GM23338 (cell line): ENCODE results near the gene PABPC4L.

Experiments used
- CREB1 ChIP-seq: fragments of 250-450 bp; sonication (Bioruptor Pico); IDR thresholded peaks from 2 replicates; pipeline ENCODE4 v1.5.0; 2020; ENCODE audit warnings: low read depth, mild to moderate bottlenecking, moderate library complexity
- CTCF ChIP-seq, 2 experiments: fragments of 200-600 bp in 1 of 2; sonication (generic) in 1 of 2; conservative IDR thresholded peaks; 2 replicates each; pipeline versions ENCODE4 v1.5.1 to v1.6.1; 2016 to 2017; ENCODE audit warnings: antibody characterized with exemption in 2 of 2, low read depth in 2 of 2, mild to moderate bottlenecking in 2 of 2, moderate library complexity in 1 of 2
- EZH2 ChIP-seq: fragments of 200-600 bp; sonication (generic); IDR thresholded peaks from one replicate; pipeline ENCODE4 v1.8.0; 2017; ENCODE audit warnings: antibody characterized with exemption, mild to moderate bottlenecking, low read depth; ENCODE audit not compliant: unreplicated experiment
- EZH2phosphoT487 ChIP-seq: fragments of 200-600 bp; sonication (generic); IDR thresholded peaks from one replicate; pipeline ENCODE4 v1.8.1; 2018; ENCODE audit warnings: antibody characterized with exemption; ENCODE audit not compliant: unreplicated experiment
- JUNB ChIP-seq: IDR thresholded peaks from one replicate; pipeline ENCODE4 v1.6.1; 2016; ENCODE audit warnings: antibody characterized with exemption; ENCODE audit not compliant: unreplicated experiment
- POLR2AphosphoS5 ChIP-seq: IDR thresholded peaks from 2 replicates; pipeline ENCODE4 v1.6.1; 2016; ENCODE audit warnings: antibody characterized with exemption, low read depth
- STAT1 ChIP-seq: IDR thresholded peaks from one replicate; pipeline ENCODE4 v1.6.1; 2016; ENCODE audit warnings: antibody characterized with exemption; ENCODE audit not compliant: unreplicated experiment
- ZNF114 ChIP-seq: fragments of 250-450 bp; sonication (Bioruptor Pico); IDR thresholded peaks from 2 replicates; pipeline ENCODE4 v1.5.0; 2020; ENCODE audit warnings: mild to moderate bottlenecking, moderate library complexity
- ZNF331 ChIP-seq: fragments of 250-450 bp; sonication (Bioruptor Pico); IDR thresholded peaks from 2 replicates; pipeline ENCODE4 v1.5.0; 2020; ENCODE audit warnings: low read depth, mild to moderate bottlenecking, moderate library complexity
- TF ChIP-seq, protein P1 (sequence below): IDR thresholded peaks from 2 replicates; pipeline ENCODE4 v1.6.1; 2016; ENCODE audit warnings: antibody characterized with exemption
- TF ChIP-seq, protein P2 (sequence below): IDR thresholded peaks from one replicate; pipeline ENCODE4 v1.6.1; 2018; ENCODE audit warnings: antibody characterized with exemption; ENCODE audit not compliant: unreplicated experiment
- TF ChIP-seq, protein P3 (sequence below): fragments of 250-450 bp; sonication (Bioruptor Pico); IDR thresholded peaks from 2 replicates; pipeline ENCODE4 v1.5.0; 2020; ENCODE audit warnings: mild to moderate bottlenecking, moderate library complexity

- TF ChIP-seq CTCF (conservative IDR thresholded peaks at IDR 0.05; ENCODE audit: low read depth in 2 of 2) = no peak
- no peak for TF ChIP-seq EZH2
- no peak for TF ChIP-seq POLR2AphosphoS5
- TF ChIP-seq EZH2phosphoT487 = no peak
- no peak for TF ChIP-seq ZNF114 (CRISPR knock-in tag)
- no peak for TF ChIP-seq ZNF331
- TF ChIP-seq, protein P1, sequence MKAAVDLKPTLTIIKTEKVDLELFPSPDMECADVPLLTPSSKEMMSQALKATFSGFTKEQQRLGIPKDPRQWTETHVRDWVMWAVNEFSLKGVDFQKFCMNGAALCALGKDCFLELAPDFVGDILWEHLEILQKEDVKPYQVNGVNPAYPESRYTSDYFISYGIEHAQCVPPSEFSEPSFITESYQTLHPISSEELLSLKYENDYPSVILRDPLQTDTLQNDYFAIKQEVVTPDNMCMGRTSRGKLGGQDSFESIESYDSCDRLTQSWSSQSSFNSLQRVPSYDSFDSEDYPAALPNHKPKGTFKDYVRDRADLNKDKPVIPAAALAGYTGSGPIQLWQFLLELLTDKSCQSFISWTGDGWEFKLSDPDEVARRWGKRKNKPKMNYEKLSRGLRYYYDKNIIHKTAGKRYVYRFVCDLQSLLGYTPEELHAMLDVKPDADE = no peak
- no peak for TF ChIP-seq CREB1 (CRISPR knock-in tag)
- TF ChIP-seq JUNB = no peak
- TF ChIP-seq, protein P2, sequence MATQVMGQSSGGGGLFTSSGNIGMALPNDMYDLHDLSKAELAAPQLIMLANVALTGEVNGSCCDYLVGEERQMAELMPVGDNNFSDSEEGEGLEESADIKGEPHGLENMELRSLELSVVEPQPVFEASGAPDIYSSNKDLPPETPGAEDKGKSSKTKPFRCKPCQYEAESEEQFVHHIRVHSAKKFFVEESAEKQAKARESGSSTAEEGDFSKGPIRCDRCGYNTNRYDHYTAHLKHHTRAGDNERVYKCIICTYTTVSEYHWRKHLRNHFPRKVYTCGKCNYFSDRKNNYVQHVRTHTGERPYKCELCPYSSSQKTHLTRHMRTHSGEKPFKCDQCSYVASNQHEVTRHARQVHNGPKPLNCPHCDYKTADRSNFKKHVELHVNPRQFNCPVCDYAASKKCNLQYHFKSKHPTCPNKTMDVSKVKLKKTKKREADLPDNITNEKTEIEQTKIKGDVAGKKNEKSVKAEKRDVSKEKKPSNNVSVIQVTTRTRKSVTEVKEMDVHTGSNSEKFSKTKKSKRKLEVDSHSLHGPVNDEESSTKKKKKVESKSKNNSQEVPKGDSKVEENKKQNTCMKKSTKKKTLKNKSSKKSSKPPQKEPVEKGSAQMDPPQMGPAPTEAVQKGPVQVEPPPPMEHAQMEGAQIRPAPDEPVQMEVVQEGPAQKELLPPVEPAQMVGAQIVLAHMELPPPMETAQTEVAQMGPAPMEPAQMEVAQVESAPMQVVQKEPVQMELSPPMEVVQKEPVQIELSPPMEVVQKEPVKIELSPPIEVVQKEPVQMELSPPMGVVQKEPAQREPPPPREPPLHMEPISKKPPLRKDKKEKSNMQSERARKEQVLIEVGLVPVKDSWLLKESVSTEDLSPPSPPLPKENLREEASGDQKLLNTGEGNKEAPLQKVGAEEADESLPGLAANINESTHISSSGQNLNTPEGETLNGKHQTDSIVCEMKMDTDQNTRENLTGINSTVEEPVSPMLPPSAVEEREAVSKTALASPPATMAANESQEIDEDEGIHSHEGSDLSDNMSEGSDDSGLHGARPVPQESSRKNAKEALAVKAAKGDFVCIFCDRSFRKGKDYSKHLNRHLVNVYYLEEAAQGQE = no peak
- TF ChIP-seq STAT1 = no peak
- TF ChIP-seq, protein P3, sequence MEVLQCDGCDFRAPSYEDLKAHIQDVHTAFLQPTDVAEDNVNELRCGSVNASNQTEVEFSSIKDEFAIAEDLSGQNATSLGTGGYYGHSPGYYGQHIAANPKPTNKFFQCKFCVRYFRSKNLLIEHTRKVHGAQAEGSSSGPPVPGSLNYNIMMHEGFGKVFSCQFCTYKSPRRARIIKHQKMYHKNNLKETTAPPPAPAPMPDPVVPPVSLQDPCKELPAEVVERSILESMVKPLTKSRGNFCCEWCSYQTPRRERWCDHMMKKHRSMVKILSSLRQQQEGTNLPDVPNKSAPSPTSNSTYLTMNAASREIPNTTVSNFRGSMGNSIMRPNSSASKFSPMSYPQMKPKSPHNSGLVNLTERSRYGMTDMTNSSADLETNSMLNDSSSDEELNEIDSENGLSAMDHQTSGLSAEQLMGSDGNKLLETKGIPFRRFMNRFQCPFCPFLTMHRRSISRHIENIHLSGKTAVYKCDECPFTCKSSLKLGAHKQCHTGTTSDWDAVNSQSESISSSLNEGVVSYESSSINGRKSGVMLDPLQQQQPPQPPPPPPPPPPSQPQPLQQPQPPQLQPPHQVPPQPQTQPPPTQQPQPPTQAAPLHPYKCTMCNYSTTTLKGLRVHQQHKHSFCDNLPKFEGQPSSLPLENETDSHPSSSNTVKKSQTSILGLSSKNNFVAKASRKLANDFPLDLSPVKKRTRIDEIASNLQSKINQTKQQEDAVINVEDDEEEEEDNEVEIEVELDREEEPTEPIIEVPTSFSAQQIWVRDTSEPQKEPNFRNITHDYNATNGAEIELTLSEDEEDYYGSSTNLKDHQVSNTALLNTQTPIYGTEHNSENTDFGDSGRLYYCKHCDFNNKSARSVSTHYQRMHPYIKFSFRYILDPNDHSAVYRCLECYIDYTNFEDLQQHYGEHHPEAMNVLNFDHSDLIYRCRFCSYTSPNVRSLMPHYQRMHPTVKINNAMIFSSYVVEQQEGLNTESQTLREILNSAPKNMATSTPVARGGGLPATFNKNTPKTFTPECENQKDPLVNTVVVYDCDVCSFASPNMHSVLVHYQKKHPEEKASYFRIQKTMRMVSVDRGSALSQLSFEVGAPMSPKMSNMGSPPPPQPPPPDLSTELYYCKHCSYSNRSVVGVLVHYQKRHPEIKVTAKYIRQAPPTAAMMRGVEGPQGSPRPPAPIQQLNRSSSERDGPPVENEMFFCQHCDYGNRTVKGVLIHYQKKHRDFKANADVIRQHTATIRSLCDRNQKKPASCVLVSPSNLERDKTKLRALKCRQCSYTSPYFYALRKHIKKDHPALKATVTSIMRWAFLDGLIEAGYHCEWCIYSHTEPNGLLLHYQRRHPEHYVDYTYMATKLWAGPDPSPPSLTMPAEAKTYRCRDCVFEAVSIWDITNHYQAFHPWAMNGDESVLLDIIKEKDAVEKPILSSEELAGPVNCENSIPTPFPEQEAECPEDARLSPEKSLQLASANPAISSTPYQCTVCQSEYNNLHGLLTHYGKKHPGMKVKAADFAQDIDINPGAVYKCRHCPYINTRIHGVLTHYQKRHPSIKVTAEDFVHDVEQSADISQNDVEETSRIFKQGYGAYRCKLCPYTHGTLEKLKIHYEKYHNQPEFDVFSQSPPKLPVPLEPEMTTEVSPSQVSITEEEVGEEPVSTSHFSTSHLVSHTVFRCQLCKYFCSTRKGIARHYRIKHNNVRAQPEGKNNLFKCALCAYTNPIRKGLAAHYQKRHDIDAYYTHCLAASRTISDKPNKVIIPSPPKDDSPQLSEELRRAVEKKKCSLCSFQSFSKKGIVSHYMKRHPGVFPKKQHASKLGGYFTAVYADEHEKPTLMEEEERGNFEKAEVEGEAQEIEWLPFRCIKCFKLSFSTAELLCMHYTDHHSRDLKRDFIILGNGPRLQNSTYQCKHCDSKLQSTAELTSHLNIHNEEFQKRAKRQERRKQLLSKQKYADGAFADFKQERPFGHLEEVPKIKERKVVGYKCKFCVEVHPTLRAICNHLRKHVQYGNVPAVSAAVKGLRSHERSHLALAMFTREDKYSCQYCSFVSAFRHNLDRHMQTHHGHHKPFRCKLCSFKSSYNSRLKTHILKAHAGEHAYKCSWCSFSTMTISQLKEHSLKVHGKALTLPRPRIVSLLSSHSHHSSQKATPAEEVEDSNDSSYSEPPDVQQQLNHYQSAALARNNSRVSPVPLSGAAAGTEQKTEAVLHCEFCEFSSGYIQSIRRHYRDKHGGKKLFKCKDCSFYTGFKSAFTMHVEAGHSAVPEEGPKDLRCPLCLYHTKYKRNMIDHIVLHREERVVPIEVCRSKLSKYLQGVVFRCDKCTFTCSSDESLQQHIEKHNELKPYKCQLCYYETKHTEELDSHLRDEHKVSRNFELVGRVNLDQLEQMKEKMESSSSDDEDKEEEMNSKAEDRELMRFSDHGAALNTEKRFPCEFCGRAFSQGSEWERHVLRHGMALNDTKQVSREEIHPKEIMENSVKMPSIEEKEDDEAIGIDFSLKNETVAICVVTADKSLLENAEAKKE (CRISPR knock-in tag) = no peak
Observed at GRCh38 chr4:134189949-134190348, 11.6 kb downstream of the PABPC4L start.
